Measurements from ENCODE around the gene FAM163A.
A peak's percentile ranks its signal among the peaks of the same experiment; 100 is the strongest.
"Not testable (repeated sequence)": the region's sequence is repeated elsewhere in the genome, so short reads cannot be mapped to it uniquely, and the experiment has no call there.

Gene FAM163A

GRCh38 chr1:179742717-179743678 lies at the start of gene FAM163A:
Gene FAM163A, plus strand, starts transcription at chr1:179743291. Its CDS starts 69,807 bp downstream, at chr1:179813098.
- no peak for DNase-seq (ENCODE audit: low read depth)
- no peak within 1 kb of the TSS for H3K4me3 ChIP-seq (ENCODE audit: low read depth, low read length)
- no peak for TF ChIP-seq CTCF (IDR thresholded peaks at IDR 0.05; ENCODE audit: control insufficient read depth, extremely low read depth, insufficient read depth)

GRCh38 chr1:179694530-179694929 lies 48.6 kb upstream of the FAM163A start:
- H3K4me3 ChIP-seq (ENCODE audit: low read depth, low read length); DNase-seq (ENCODE audit: low read depth): not testable (repeated sequence)

GRCh38 chr1:179702946-179703539 lies 40.0 kb upstream of the FAM163A start:
- H3K4me3 ChIP-seq (ENCODE audit: low read depth, low read length) = no peak overlapping the region
- TF ChIP-seq CTCF (IDR thresholded peaks at IDR 0.05; ENCODE audit: control insufficient read depth, extremely low read depth, insufficient read depth) = no peak
- DNase-seq (ENCODE audit: low read depth) = no peak

GRCh38 chr1:179706339-179706941 lies 36.7 kb upstream of the FAM163A start:
- no peak for DNase-seq (ENCODE audit: low read depth)
- peak; percentile 73 for TF ChIP-seq CTCF (IDR thresholded peaks at IDR 0.05; ENCODE audit: control insufficient read depth, extremely low read depth, insufficient read depth)

GRCh38 chr1:179707406-179707805 lies 35.7 kb upstream of the FAM163A start:
- DNase-seq (ENCODE audit: low read depth) = no peak
- TF ChIP-seq CTCF (IDR thresholded peaks at IDR 0.05; ENCODE audit: control insufficient read depth, extremely low read depth, insufficient read depth) = no peak
- no peak overlapping the region for H3K4me3 ChIP-seq (ENCODE audit: low read depth, low read length)

More at GRCh38 chr1:179706339-179706941, 36.7 kb upstream of the FAM163A start:
- H3K4me3 ChIP-seq (ENCODE audit: low read depth, low read length) = no peak overlapping the region

GRCh38 chr1:179708434-179709195 lies 34.5 kb upstream of the FAM163A start:
- no peak overlapping the region for H3K4me3 ChIP-seq (ENCODE audit: low read depth, low read length)
- no peak for DNase-seq (ENCODE audit: low read depth)
- TF ChIP-seq CTCF (IDR thresholded peaks at IDR 0.05; ENCODE audit: control insufficient read depth, extremely low read depth, insufficient read depth) = no peak
